Neural cell (in vitro differentiated cells): Measurements from ENCODE around the gene MGAT4A. TPM values are rescaled to one million over a fixed set of nuclear protein-coding genes. Genes with fewer than 3 reads are reported as not detected.
"Not testable (repeated sequence)": the region's sequence is repeated elsewhere in the genome, so short reads cannot be mapped to it uniquely, and the experiment has no call there.

Experiments used
- H2AFZ ChIP-seq: fragments of 200-600, 300-800 bp; sonication (generic), shearing (Covaris generic); 2 replicates; pipeline ENCODE4 v1.6.0; 2014; ENCODE audit warnings: low read depth, mild to moderate bottlenecking, antibody characterized with exemption, low read length, moderate library complexity
- H3F3A ChIP-seq: fragments of 200-600 bp; shearing (Covaris generic); 2 replicates; pipeline ENCODE4 v1.6.1; 2016; ENCODE audit warnings: mild to moderate bottlenecking, moderate library complexity, mixed read lengths, antibody characterized with exemption, low read length; ENCODE audit not compliant: insufficient read depth, poor library complexity, severe bottlenecking
- H3K27ac ChIP-seq: fragments of 200-600, 300-800 bp; sonication (generic), shearing (Covaris generic); 2 replicates; pipeline ENCODE4 v1.5.1; 2014; ENCODE audit warnings: mild to moderate bottlenecking, low read length, moderate library complexity
- H3K27me3 ChIP-seq: fragments of 300-800, 200-600 bp; sonication (generic), shearing (Covaris generic); 2 replicates; pipeline ENCODE4 v1.6.0; 2014; ENCODE audit warnings: mild to moderate bottlenecking, low read depth, low read length, moderate library complexity; ENCODE audit not compliant: insufficient read depth
- H3K36me3 ChIP-seq: fragments of 300-800, 200-600 bp; sonication (generic), shearing (Covaris generic); 2 replicates; pipeline ENCODE4 v1.5.1; 2014; ENCODE audit warnings: mild to moderate bottlenecking, antibody characterized with exemption, low read length, moderate library complexity; ENCODE audit not compliant: insufficient read depth
- H3K4me2 ChIP-seq: fragments of 300-800, 200-600 bp; sonication (generic), shearing (Covaris generic); 2 replicates; pipeline ENCODE4 v1.6.0; 2014; ENCODE audit warnings: mild to moderate bottlenecking, low read length
- H3K4me3 ChIP-seq: fragments of 300-800, 200-600 bp; sonication (generic), shearing (Covaris generic); 2 replicates; pipeline ENCODE4 v1.5.1; 2014; ENCODE audit warnings: mild to moderate bottlenecking, low read length, moderate library complexity
- H3K79me2 ChIP-seq: fragments of 200-600 bp; shearing (Covaris generic); replicated peaks from 2 replicates; pipeline ENCODE4 v1.6.0; 2014; ENCODE audit warnings: mild to moderate bottlenecking, low read length, moderate library complexity; ENCODE audit not compliant: insufficient read depth
- H3K9ac ChIP-seq: fragments of 300-800, 200-600 bp; sonication (generic), shearing (Covaris generic); 2 replicates; pipeline ENCODE4 v1.6.1; 2016; ENCODE audit warnings: mild to moderate bottlenecking, low read length, mixed read lengths
- H3K9me2 ChIP-seq: fragments of 200-600 bp; shearing (Covaris generic); 2 replicates; pipeline ENCODE4 v1.6.1; 2016; ENCODE audit warnings: mild to moderate bottlenecking, low read length, mixed read lengths; ENCODE audit not compliant: insufficient read depth
- H3K9me3 ChIP-seq: fragments of 200-600, 300-800 bp; sonication (generic), shearing (Covaris generic); 2 replicates; pipeline ENCODE4 v1.6.1; 2016; ENCODE audit warnings: mild to moderate bottlenecking, mixed run types, low read length, moderate library complexity, mixed read lengths
- H4K20me1 ChIP-seq: fragments of 200-600 bp; shearing (Covaris generic); 2 replicates; pipeline ENCODE4 v1.6.1; 2016; ENCODE audit warnings: mild to moderate bottlenecking, mixed run types; ENCODE audit not compliant: insufficient read depth
- CTCF ChIP-seq: fragments of 450-650 bp; IDR thresholded peaks from 2 replicates; pipeline ENCODE4 v1.5.1; 2014; ENCODE audit warnings: antibody characterized with exemption, mild to moderate bottlenecking, moderate library complexity; ENCODE audit not compliant: poor library complexity, severe bottlenecking
- EP300 ChIP-seq: fragments of 450-650 bp; conservative IDR thresholded peaks from 2 replicates; pipeline ENCODE4 v1.6.1; 2014; ENCODE audit warnings: antibody characterized with exemption, mild to moderate bottlenecking, moderate library complexity; ENCODE audit not compliant: poor library complexity, severe bottlenecking
- EZH2 ChIP-seq: fragments of 200-600, 300-800 bp; shearing (Covaris generic), sonication (generic); IDR thresholded peaks from 2 replicates; pipeline ENCODE4 v1.6.1; 2014; ENCODE audit warnings: antibody characterized with exemption, low read length, borderline replicate concordance, mild to moderate bottlenecking; ENCODE audit not compliant: insufficient read depth, poor library complexity, severe bottlenecking
- MXI1 ChIP-seq: fragments of 450-650 bp; conservative IDR thresholded peaks from 2 replicates; pipeline ENCODE4 v1.6.1; 2014; ENCODE audit warnings: antibody characterized with exemption, mild to moderate bottlenecking; ENCODE audit not compliant: poor library complexity, severe bottlenecking
- POLR2AphosphoS5 ChIP-seq: IDR thresholded peaks from 2 replicates; pipeline ENCODE4 v1.6.1; 2012
- RAD21 ChIP-seq: fragments of 450-650 bp; conservative IDR thresholded peaks from 2 replicates; pipeline ENCODE4 v1.6.1; 2014; ENCODE audit warnings: antibody characterized with exemption, mild to moderate bottlenecking, moderate library complexity
- REST ChIP-seq: IDR thresholded peaks from 2 replicates; pipeline ENCODE4 v1.6.1; 2012; ENCODE audit warnings: borderline replicate concordance
- SMC3 ChIP-seq: fragments of 450-650 bp; conservative IDR thresholded peaks from 2 replicates; pipeline ENCODE4 v1.6.1; 2014; ENCODE audit warnings: antibody characterized with exemption, mild to moderate bottlenecking, moderate library complexity; ENCODE audit not compliant: poor library complexity
- TAF1 ChIP-seq: IDR thresholded peaks from 2 replicates; pipeline ENCODE4 v1.6.1; 2012; ENCODE audit warnings: low read depth
- polyA plus RNA-seq: library from polyadenylated mRNA; depleted of rRNA; stranded (reverse); fragments of >200 nt; gene quantifications from 2 replicates; pipeline ENCODE4 v1.2.3, GENCODE V29; 2014

Gene MGAT4A
- polyA plus RNA-seq, 1 donor from 2014 or later, result 54.8 TPM

- Histone ChIP-seq H3K9ac (no peak overlapping the region), H3K27me3 (no peaks in the 10 kb centered on the region), H3K4me2 (no peak overlapping the region), H3K36me3 (no peaks in the 10 kb centered on the region), H3K9me3 (no peaks in the 10 kb centered on the region), H3K79me2 (no peaks in the 10 kb centered on the region), H3K9me2 (no peaks in the 10 kb centered on the region), H3K4me3 (no peak overlapping the region), H3F3A (no peaks in the 10 kb centered on the region), H2AFZ (no peak overlapping the region), H3K27ac (no peak overlapping the region), H4K20me1 (no peaks in the 10 kb centered on the region)
- TF ChIP-seq TAF1 (no peak), EP300 (no peak), EZH2 (no peak)
These were observed 27.0 kb upstream of the MGAT4A start for GRCh38 chr2:98757904-98758421.

- Histone ChIP-seq H4K20me1 (no peaks in the 10 kb centered on the region), H2AFZ (no peak overlapping the region), H3K9me3 (no peaks in the 10 kb centered on the region), H3K27ac (no peak overlapping the region), H3F3A (no peaks in the 10 kb centered on the region), H3K36me3 (no peaks in the 10 kb centered on the region), H3K9me2 (no peaks in the 10 kb centered on the region), H3K79me2 (no peaks in the 10 kb centered on the region), H3K4me2 (no peak overlapping the region), H3K27me3 (no peaks in the 10 kb centered on the region), H3K4me3 (no peak overlapping the region), H3K9ac (no peak overlapping the region)
- TF ChIP-seq MXI1 (no peak), POLR2AphosphoS5 (no peak), REST (no peak), EP300 (no peak), SMC3 (no peak), CTCF (no peak), RAD21 (no peak)
These were observed 22.9 kb upstream of the MGAT4A start for GRCh38 chr2:98753801-98754200.

GRCh38 chr2:98752711-98753110 lies 21.8 kb upstream of the MGAT4A start:
- not testable (repeated sequence) for H3K4me3 ChIP-seq, H4K20me1 ChIP-seq, H3K4me2 ChIP-seq, H3K36me3 ChIP-seq, H3K9ac ChIP-seq, H3K9me2 ChIP-seq, H3K27ac ChIP-seq, H3K27me3 ChIP-seq, H3K79me2 ChIP-seq, H3K9me3 ChIP-seq, H2AFZ ChIP-seq, H3F3A ChIP-seq
